H9 (cell line): ENCODE measurements around the gene NSMCE4A. TPM values are rescaled to one million over a fixed set of nuclear protein-coding genes. Genes with fewer than 3 reads are reported as not detected.

Source experiments
- DNase-seq: peaks from one replicate; pipeline ENCODE4 v3.0.0-alpha.2; 2017
- H2AFZ ChIP-seq: one replicate; pipeline ENCODE4 v1.6.1; 2013; ENCODE audit warnings: mild to moderate bottlenecking, low read length, control low read depth, moderate library complexity
- H2AK5ac ChIP-seq: 2 replicates; pipeline ENCODE4 v1.6.1; 2013; ENCODE audit warnings: low read length, control low read depth, mixed read lengths; ENCODE audit not compliant: insufficient read length
- H2BK120ac ChIP-seq: one replicate; pipeline ENCODE4 v1.6.1; 2013; ENCODE audit warnings: low read depth, mild to moderate bottlenecking, low read length, control low read depth, inconsistent platforms; ENCODE audit not compliant: poor library complexity, severe bottlenecking
- H2BK12ac ChIP-seq: 2 replicates; pipeline ENCODE4 v1.6.1; 2013; ENCODE audit warnings: low read length, control low read depth, mixed read lengths, low read depth; ENCODE audit not compliant: insufficient read length
- H2BK15ac ChIP-seq: 2 replicates; pipeline ENCODE4 v1.6.1; 2013; ENCODE audit warnings: low read depth, low read length, control low read depth
- H2BK20ac ChIP-seq: one replicate; pipeline ENCODE4 v1.6.1; 2013; ENCODE audit warnings: low read depth, mild to moderate bottlenecking, low read length, control low read depth, inconsistent platforms; ENCODE audit not compliant: poor library complexity, severe bottlenecking
- H2BK5ac ChIP-seq: 2 replicates; pipeline ENCODE4 v1.6.1; 2013; ENCODE audit warnings: low read length, control low read depth, mixed read lengths; ENCODE audit not compliant: insufficient read length
- H3K14ac ChIP-seq: 2 replicates; pipeline ENCODE4 v1.6.1; 2013; ENCODE audit warnings: low read length, control low read depth; ENCODE audit not compliant: insufficient read depth
- H3K18ac ChIP-seq: 2 replicates; pipeline ENCODE4 v1.6.1; 2013; ENCODE audit warnings: low read depth, mild to moderate bottlenecking, mixed read lengths, low read length, control low read depth; ENCODE audit not compliant: insufficient read length
- H3K23ac ChIP-seq: 2 replicates; pipeline ENCODE4 v1.6.1; 2013; ENCODE audit warnings: low read length, control low read depth, mixed read lengths, low read depth; ENCODE audit not compliant: insufficient read length
- H3K23me2 ChIP-seq: 2 replicates; pipeline ENCODE4 v1.6.1; 2013; ENCODE audit warnings: low read depth, mild to moderate bottlenecking, mixed read lengths, low read length, control low read depth; ENCODE audit not compliant: insufficient read length, poor library complexity, severe bottlenecking
- H3K27ac ChIP-seq: 2 replicates; pipeline ENCODE4 v1.5.1; 2013; ENCODE audit warnings: low read length, control low read depth, mixed read lengths, low read depth; ENCODE audit not compliant: insufficient read length
- H3K27me3 ChIP-seq: 2 replicates; pipeline ENCODE4 v1.6.1; 2013; ENCODE audit warnings: low read length, control low read depth, inconsistent platforms; ENCODE audit not compliant: insufficient read depth
- H3K4ac ChIP-seq: 2 replicates; pipeline ENCODE4 v1.6.1; 2013; ENCODE audit warnings: low read depth, mild to moderate bottlenecking, control low read depth, inconsistent platforms, low read length, moderate library complexity
- H3K4me1 ChIP-seq: 2 replicates; pipeline ENCODE4 v1.6.1; 2013; ENCODE audit warnings: low read length, control low read depth, inconsistent platforms; ENCODE audit not compliant: insufficient read depth
- H3K4me2 ChIP-seq: 2 replicates; pipeline ENCODE4 v1.6.1; 2013; ENCODE audit warnings: low read length, control low read depth, mixed read lengths; ENCODE audit not compliant: insufficient read length, insufficient read depth
- H3K56ac ChIP-seq: 2 replicates; pipeline ENCODE4 v1.6.1; 2013; ENCODE audit warnings: low read depth, mild to moderate bottlenecking, mixed read lengths, low read length, control low read depth; ENCODE audit not compliant: insufficient read length
- H3K79me1 ChIP-seq: 2 replicates; pipeline ENCODE4 v1.6.1; 2013; ENCODE audit warnings: low read depth, mild to moderate bottlenecking, moderate library complexity, low read length, control low read depth, inconsistent platforms; ENCODE audit not compliant: insufficient read depth, poor library complexity, severe bottlenecking
- H3K79me2 ChIP-seq: 2 replicates; pipeline ENCODE4 v1.6.1; 2013; ENCODE audit warnings: low read length, control low read depth, inconsistent platforms; ENCODE audit not compliant: insufficient read depth
- H3K9ac ChIP-seq: 2 replicates; pipeline ENCODE4 v1.6.1; 2013; ENCODE audit warnings: low read length, control low read depth, mixed read lengths; ENCODE audit not compliant: insufficient read length; ENCODE audit errors: extremely low read depth
- H3K9me3 ChIP-seq: one replicate; pipeline ENCODE4 v1.6.1; 2013; ENCODE audit warnings: low read depth, low read length, inconsistent platforms; ENCODE audit not compliant: control insufficient read depth
- H3T11ph ChIP-seq: one replicate; pipeline ENCODE4 v1.6.1; 2013; ENCODE audit warnings: mild to moderate bottlenecking, low read length, control low read depth, inconsistent platforms
- H4K20me1 ChIP-seq: one replicate; pipeline ENCODE4 v1.6.1; 2013; ENCODE audit not compliant: control insufficient read depth, insufficient read length, insufficient read depth
- H4K5ac ChIP-seq: 2 replicates; pipeline ENCODE4 v1.6.1; 2013; ENCODE audit warnings: low read depth, mild to moderate bottlenecking, mixed read lengths, low read length, control low read depth; ENCODE audit not compliant: insufficient read length
- H4K8ac ChIP-seq: replicated peaks from 2 replicates; pipeline ENCODE4 v1.6.1; 2013; ENCODE audit warnings: low read length, control low read depth, mixed read lengths, low read depth; ENCODE audit not compliant: insufficient read length
- H4K91ac ChIP-seq: 2 replicates; pipeline ENCODE4 v1.6.1; 2013; ENCODE audit warnings: low read depth, mild to moderate bottlenecking, moderate library complexity, mixed read lengths, low read length, control low read depth; ENCODE audit not compliant: insufficient read length
- H3K27ac Mint-ChIP-seq, 3 experiments: 2 replicates in 2 of 3; 3 replicates in 1 of 3; pipeline ENCODE4 v1.8.0; 2020 to 2021; ENCODE audit warnings: mixed read lengths in 3 of 3, mild to moderate bottlenecking in 1 of 3, moderate library complexity in 1 of 3
- H3K27me3 Mint-ChIP-seq: 2 replicates; pipeline ENCODE4 v1.8.0; 2021; ENCODE audit warnings: low read depth, mild to moderate bottlenecking, moderate library complexity, mixed read lengths
- H3K36me3 Mint-ChIP-seq, 3 experiments: 2 replicates in 2 of 3; 3 replicates in 1 of 3; pipeline ENCODE4 v1.8.0; 2020 to 2021; ENCODE audit warnings: low read depth in 3 of 3, mixed read lengths in 3 of 3; ENCODE audit not compliant: insufficient read depth in 1 of 3
- H3K4me1 Mint-ChIP-seq, 2 experiments: 2 replicates each; pipeline ENCODE4 v1.8.0; 2020; ENCODE audit warnings: mixed read lengths in 2 of 2
- H3K4me3 Mint-ChIP-seq, 2 experiments: 2 replicates in 1 of 2; 3 replicates in 1 of 2; pipeline ENCODE4 v1.8.0; 2020 to 2021; ENCODE audit warnings: mild to moderate bottlenecking in 2 of 2, mixed read lengths in 2 of 2, moderate library complexity in 1 of 2
- H3K9me3 Mint-ChIP-seq, 2 experiments: 2 replicates in 1 of 2; 3 replicates in 1 of 2; pipeline ENCODE4 v1.8.0; 2020; ENCODE audit warnings: mild to moderate bottlenecking in 2 of 2, mixed read lengths in 2 of 2, moderate library complexity in 1 of 2
- CTCF ChIP-seq: fragments of 200-600 bp; sonication (generic); conservative IDR thresholded peaks from 3 replicates; pipeline ENCODE4 v1.8.0; 2021; ENCODE audit warnings: antibody characterized with exemption, mild to moderate bottlenecking
- WGBS: extraction: QIAGEN DNeasy Blood & Tissue Kit; methylation state at CpG from one replicate; pipeline ENCODE4 v1.1.7; 2013; ENCODE audit warnings: missing lambda C conversion rate, low lambda C conversion rate, mixed read lengths; ENCODE audit not compliant: insufficient read length; ENCODE audit errors: extremely low coverage; 5-methylcytosine and 5-hydroxymethylcytosine counted together
- total RNA-seq: library from RNA; stranded (reverse); gene quantifications from 2 replicates; pipeline ENCODE4 v1.2.1, GENCODE V29; 2021

Gene NSMCE4A
- total RNA-seq, 1 experiment from 2014 or later, result 59.0 TPM

DNA sequence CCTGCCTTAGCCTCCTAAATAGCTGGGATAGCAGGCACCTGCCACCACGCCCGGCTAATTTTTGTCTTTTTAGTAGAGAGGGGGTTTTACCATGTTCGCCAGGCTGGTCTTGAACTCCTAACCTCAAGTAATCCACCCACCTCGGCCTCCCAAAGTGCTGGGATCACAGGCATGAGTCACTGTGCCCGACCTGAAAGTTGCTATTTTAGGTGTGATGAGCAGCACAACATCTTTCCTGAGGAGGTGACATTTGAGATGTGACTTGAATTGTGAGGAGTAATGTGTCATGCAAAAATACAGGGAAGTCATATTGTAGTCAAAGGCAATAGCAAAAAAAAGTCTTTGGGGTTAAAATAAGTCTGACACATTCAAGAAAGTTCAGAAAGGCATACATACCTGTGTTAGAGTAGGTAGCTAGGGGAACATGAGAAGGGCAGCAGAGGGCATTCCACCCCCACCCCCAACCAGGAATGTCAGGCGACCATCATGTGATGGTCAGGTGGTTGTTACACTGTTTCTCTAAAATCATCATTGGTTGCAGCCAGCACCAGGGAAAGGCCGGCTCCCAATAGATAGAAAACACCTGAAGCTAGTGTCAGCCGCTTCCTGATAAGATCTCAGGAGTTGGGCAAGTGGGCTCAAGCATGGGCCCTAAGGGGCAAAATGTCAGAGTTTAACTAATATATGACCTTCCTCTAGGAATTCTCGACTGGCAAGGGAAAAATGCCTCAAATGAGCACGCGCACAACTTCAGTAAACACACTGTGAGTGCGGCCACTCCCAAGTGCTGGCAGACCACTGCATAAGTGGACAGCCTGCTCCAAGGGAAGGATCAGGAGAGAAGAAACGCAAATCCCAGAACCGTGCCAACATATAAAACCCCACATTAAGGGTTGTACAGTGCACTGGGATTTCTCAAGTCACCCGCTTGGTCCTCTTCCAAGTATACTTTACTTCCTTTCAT is 13.6 kb upstream of the NSMCE4A start, which contains the start of gene TACC2:
Gene TACC2 (plus strand): TSS at position 803 of the 964 bp plus-strand sequence. CDS start 32,819 bp downstream, outside the sequence.
- H2BK20ac ChIP-seq, result no peak within 1 kb of the TSS
- no peak within 1 kb of the TSS for H3K9ac ChIP-seq
- H2AK5ac ChIP-seq, result no peak within 1 kb of the TSS
- Mint-ChIP-seq H3K4me3 (no peak within 1 kb of the TSS), H3K27me3 (no peaks in the 10 kb centered on the region), H3K27ac (no peak within 1 kb of the TSS), H3K9me3 (peaks cover 25 to 27% of the 10 kb centered on the region in 2 experiments), H3K36me3 (peaks cover 10 to 22% (median 13%) of the 10 kb centered on the region in 3 experiments), H3K4me1 (peaks cover 7 to 9% of the 10 kb centered on the region in 2 experiments)
- no peaks in the 10 kb centered on the region for H3K27me3 ChIP-seq
- H2AFZ ChIP-seq, result peak within 1 kb of the TSS; percentile 59
- DNase-seq, result no peak
- H3K9me3 ChIP-seq, result peaks cover 9% of the 10 kb centered on the region
- no peak within 1 kb of the TSS for H2BK120ac ChIP-seq
- WGBS, result no CpG with 5 or more reads among the region's 15 CpGs
- H3K56ac ChIP-seq, result no peak within 1 kb of the TSS
- no peak within 1 kb of the TSS for H3K14ac ChIP-seq
- H2BK12ac ChIP-seq, result no peak within 1 kb of the TSS
- H3K4me2 ChIP-seq, result no peak within 1 kb of the TSS
- H3K18ac ChIP-seq, result no peak within 1 kb of the TSS
- H3K79me2 ChIP-seq, result no peaks in the 10 kb centered on the region
- no peaks in the 10 kb centered on the region for H3K4me1 ChIP-seq
- no peaks in the 10 kb centered on the region for H4K20me1 ChIP-seq
- no peak within 1 kb of the TSS for H2BK5ac ChIP-seq
- H3K4ac ChIP-seq, result no peak within 1 kb of the TSS
- no peak within 1 kb of the TSS for H3K23ac ChIP-seq
- no peak within 1 kb of the TSS for H4K5ac ChIP-seq
- TF ChIP-seq CTCF, result no peak
- H4K8ac ChIP-seq, result no peak within 1 kb of the TSS
- no peaks in the 10 kb centered on the region for H3K79me1 ChIP-seq
- H3T11ph ChIP-seq, result no peak within 1 kb of the TSS
- no peak within 1 kb of the TSS for H4K91ac ChIP-seq
- no peak within 1 kb of the TSS; the same call in 1 of the 2 replicates for H2BK15ac ChIP-seq
- H3K23me2 ChIP-seq, result no peaks in the 10 kb centered on the region
- H3K27ac ChIP-seq, result no peak within 1 kb of the TSS
